HG02763 (cell line): ENCODE data around the gene AZU1.
"Not testable (repeated sequence)": the region's sequence is repeated elsewhere in the genome, so short reads cannot be mapped to it uniquely, and the experiment has no call there.

Experiments
- ATAC-seq: cut with Tn5 transposase; IDR thresholded peaks from one replicate; pipeline ENCODE4 v1.9.1; 2021; ENCODE audit warnings: mild to moderate bottlenecking, moderate library complexity; ENCODE audit not compliant: unreplicated experiment

AZU1 gene

GRCh38 chr19:807627-808422 lies 19.8 kb upstream of the AZU1 start:
- no peak for ATAC-seq

- ATAC-seq: no peak
Measured at GRCh38 chr19:808423-808775, 19.2 kb upstream of the AZU1 start.

- no peak for ATAC-seq
Measured at GRCh38 chr19:810077-810855, 17.4 kb upstream of the AZU1 start.

DNA sequence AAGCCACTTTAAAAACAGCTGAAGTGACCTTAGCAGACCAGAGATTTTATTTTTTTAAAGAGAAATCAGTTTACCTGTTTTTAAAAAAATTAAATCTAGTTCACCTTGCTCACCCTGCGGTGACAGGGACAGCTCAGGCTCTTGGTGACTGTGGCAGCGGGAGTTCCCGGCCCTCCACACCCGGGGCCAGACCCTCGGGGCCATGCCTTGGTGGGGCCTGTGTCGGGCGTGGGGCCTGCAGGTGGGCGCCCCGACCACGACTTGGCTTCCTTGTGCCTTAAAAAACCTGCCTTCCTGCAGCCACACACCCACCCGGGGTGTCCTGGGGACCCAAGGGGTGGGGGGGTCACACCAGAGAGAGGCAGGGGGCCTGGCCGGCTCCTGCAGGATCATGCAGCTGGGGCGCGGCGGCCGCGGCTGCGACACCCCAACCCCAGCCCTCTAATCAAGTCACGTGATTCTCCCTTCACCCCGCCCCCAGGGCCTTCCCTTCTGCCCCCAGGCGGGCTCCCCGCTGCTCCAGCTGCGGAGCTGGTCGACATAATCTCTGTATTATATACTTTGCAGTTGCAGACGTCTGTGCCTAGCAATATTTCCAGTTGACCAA lies 16.7 kb upstream of the AZU1 start:
- ATAC-seq: no peak

GRCh38 chr19:811506-812048 lies 16.1 kb upstream of the AZU1 start:
- ATAC-seq: no peak

GRCh38 chr19:812049-812746 lies 15.4 kb upstream of the AZU1 start:
- no peak for ATAC-seq

DNA sequence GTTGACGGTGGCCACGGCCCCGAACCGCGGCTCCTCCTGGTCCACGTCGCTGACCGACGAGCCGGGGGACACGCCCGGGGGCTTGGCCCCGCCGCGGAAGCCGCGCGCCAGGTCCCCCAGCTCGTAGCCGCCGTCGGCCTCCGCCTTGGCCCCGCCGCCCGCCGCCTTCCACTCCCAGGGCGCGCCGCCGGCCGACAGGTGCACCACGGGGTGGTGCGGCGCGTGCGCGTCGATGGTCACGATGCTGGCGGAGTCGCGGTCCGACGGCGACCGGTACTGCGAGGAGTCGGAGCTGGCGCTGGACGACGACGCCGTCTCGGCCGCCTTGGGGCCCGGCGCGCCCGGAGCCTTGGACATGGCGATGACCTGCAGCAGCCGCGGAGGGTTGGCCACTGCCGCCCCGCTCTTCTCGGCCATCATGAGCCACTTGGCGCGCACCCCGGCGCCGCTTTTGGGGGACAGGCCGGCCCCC lies 14.9 kb upstream of the AZU1 start:
- ATAC-seq: no peak

DNA sequence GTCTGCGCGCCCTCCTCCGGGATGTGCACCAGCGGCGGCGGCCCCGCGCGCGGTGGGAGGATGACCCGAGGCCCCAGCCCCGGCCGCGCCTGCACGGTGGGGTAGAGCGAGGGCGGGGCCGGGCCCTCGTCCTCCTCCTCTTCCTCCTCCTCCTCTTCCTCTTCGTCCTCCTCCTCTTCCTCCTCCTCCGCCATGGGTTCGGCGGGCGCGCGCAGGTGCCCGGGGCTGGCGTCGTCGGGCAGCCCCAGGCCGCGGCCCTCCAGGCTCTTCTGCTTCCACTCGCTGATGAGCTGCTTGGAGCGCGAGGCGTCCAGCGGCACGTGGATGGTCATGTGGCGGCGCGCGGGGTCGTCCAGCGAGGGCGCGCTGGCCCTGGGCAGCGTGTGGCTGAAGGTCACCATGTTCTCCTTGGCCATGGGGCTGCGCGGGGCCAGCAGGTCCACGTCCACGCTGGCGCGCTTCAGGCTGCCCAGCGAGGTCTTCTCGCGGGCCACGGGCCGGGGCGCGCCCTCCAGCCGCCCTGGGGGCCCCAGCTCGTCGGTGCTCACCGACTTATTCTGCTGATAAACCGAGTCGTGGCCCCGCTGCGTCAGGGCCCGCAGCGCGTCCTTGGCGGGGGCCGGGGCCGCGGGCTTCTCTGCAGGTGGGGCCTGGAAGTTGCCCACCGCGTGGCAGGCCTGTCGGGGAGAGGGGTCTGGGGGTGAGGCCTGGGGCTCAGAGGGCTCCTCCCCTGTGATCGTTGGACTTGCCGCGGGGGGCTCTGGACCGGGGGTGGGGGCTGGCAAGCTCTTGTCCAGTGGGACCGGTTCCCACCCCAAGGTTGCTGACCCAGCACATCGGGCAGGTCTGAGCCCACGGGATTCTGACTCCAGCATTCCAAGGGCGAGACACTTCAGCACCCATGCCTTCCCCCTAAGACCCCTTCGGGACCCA lies 14.2 kb upstream of the AZU1 start:
- no peak for ATAC-seq

DNA sequence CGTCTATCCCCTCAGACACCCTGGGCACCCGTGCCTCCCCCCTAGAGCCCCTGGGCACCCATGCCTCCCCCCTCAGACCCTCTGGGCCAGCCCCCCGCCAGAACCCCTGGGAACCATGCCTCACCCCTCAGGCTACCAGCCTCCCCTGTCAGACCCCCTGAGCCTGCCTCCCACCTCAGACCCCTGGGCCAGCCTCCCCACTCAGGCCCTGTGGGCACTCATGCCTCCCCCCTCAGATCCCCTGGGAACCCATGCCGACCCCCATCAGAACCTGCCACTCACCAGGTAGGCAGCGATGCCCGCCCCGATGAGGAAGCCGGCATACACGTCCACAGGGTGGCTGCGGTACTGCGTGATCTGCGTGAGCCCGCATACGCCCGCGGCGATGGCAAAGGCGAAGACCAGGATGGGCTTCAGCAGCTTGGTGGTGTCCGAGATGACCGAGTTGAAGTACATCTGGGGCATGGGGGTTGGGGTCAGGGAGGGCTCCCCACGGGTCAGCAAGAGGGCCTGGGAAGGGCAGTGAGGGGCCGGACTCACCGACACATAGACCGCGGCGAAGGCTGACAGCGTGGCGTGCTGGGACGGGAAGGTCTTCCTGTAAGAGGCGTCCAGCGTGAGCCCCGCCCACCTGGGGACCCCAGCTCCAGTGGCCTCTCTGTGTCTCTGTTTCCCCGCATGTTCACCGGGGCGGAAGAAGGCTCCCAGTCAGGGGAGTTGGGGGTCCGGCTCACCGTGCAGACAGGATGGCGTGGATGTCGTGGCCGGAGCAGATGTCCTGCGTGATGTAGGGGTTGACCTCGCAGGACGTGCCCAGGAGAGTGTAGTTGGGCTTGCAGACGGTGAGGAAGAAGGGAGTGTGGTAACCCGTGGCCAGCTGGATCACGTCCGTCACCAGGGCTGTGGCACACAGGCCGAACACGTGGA lies 13.2 kb upstream of the AZU1 start:
- ATAC-seq: no peak

- ATAC-seq: no peak
Measured at GRCh38 chr19:815079-815774, 12.4 kb upstream of the AZU1 start.

- ATAC-seq: no peak
Measured at GRCh38 chr19:815775-816499, 11.7 kb upstream of the AZU1 start.

DNA sequence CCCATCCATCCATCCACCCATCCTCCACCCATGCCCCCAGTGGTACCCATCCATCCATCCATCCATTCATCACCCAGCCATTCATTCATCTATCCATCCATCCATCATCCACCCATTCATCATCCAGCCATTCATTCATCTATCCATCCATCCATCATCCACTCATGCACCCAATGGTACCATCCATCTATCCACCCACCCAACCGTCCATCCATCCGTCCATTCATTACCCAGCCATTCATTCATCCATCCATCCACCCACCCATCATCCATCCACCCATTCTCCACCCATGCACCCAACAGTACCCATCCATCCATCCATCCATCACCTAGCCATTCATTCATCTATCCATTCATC lies 11.2 kb upstream of the AZU1 start:
- ATAC-seq: no peak

GRCh38 chr19:820212-820611 lies 7.4 kb upstream of the AZU1 start:
- ATAC-seq: not testable (repeated sequence)

- ATAC-seq: no peak
Measured at GRCh38 chr19:821231-821824, 6.3 kb upstream of the AZU1 start.

DNA sequence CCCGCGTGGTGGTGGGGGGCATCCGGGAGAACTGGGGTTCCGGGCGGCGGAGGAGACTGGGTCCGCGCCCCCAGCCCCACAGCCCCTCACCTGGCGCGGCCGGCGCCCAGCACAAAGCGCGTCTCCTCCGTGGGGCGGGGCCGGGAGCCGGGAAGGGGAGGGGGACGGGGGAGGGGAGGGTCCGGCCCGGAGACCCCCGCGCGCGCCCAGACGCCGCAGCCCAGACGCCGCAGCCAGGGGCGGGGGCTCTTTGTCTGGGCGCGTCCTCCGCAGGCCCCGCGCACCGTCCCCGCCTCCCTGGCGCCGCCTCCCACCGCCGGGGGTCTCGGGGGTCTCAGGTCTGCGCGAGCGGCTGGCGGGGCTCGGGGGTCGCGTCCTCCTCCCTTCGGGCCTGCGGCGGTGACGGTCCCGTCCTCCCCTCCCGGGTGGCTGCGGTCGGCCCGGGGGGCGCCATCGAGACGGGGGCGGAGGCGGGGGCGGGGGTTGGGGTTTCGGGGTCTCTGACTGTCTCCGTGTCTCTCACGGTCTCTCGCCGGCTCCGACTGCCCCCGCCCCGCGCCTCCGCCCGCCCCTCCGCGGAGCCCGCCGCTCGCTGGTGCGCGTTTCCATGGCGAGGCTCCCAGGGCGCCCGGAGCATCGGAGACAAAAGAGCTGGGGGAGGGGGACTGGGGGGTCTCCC lies 5.7 kb upstream of the AZU1 start, which contains the start of gene PLPPR3:
Gene PLPPR3, minus strand, starts transcription at position 131 of the 679 bp plus-strand sequence. CDS start 396 bp downstream, outside the sequence.
- ATAC-seq: no peak

- ATAC-seq: no peak
Measured at GRCh38 chr19:823565-824121, 4.0 kb upstream of the AZU1 start.
